GM11168 (cell line): ENCODE data around the gene WDR82.
"Not testable (repeated sequence)": the region's sequence is repeated elsewhere in the genome, so short reads cannot be mapped to it uniquely, and the experiment has no call there.

Experiments
- in situ Hi-C: fragments of 300-500 bp; cut with MboI; formaldehyde crosslinking; loops from one replicate; pipeline ENCODE4 v1.12.0; 2022; ENCODE audit warnings: low sequenced_read_pairs; ENCODE audit not compliant: unreplicated experiment

Gene WDR82

GRCh38 chr3:52290596-52291507, 12.4 kb upstream of the WDR82 start:
- in situ Hi-C loops: loop anchor here (10.0 kb wide), 1 partner anchor 54 kb away; no protein-coding TSS in a partner anchor

GRCh38 chr3:52289747-52290595, 11.5 kb upstream of the WDR82 start:
- in situ Hi-C loops: loop anchor here (10.0 kb wide), 1 partner anchor 55 kb away; no protein-coding TSS in a partner anchor

- in situ Hi-C loops: no loop called here
Measured at GRCh38 chr3:52289338-52289746, 10.9 kb upstream of the WDR82 start.

- in situ Hi-C loops: no loop called here
Measured at GRCh38 chr3:52288674-52289073, 10.2 kb upstream of the WDR82 start.

- in situ Hi-C loops: no loop called here
Measured at GRCh38 chr3:52286777-52287110, 8.3 kb upstream of the WDR82 start.

GRCh38 chr3:52284051-52284450, 5.6 kb upstream of the WDR82 start:
- in situ Hi-C loops: not testable (repeated sequence)

- in situ Hi-C loops: no loop called here
Measured at GRCh38 chr3:52283306-52283705, 4.9 kb upstream of the WDR82 start.

GRCh38 chr3:52281981-52282801, 3.7 kb upstream of the WDR82 start:
- in situ Hi-C loops: no loop called here

GRCh38 chr3:52280050-52280461, 1.6 kb upstream of the WDR82 start:
- in situ Hi-C loops: no loop called here

GRCh38 chr3:52279596-52279995, 1.1 kb upstream of the WDR82 start:
- in situ Hi-C loops: no loop called here

- in situ Hi-C loops: no loop called here
Measured at GRCh38 chr3:52277972-52278509, 408 bp downstream of the WDR82 start.

GRCh38 chr3:52277071-52277964, 1.1 kb downstream of the WDR82 start:
- in situ Hi-C loops: no loop called here

- in situ Hi-C loops: not testable (repeated sequence)
Measured at GRCh38 chr3:52274781-52275180, 3.7 kb downstream of the WDR82 start.

GRCh38 chr3:52272831-52273230, 5.6 kb downstream of the WDR82 start:
- in situ Hi-C loops: no loop called here

- in situ Hi-C loops: not testable (repeated sequence)
Measured at GRCh38 chr3:52272172-52272571, 6.3 kb downstream of the WDR82 start.

GRCh38 chr3:52270252-52270754, 8.1 kb downstream of the WDR82 start:
- in situ Hi-C loops: no loop called here

- in situ Hi-C loops: no loop called here
Measured at GRCh38 chr3:52269776-52270175, 8.7 kb downstream of the WDR82 start.

- in situ Hi-C loops: no loop called here
Measured at GRCh38 chr3:52268036-52268435, 10.4 kb downstream of the WDR82 start.

- in situ Hi-C loops: no loop called here
Measured at GRCh38 chr3:52265387-52265786, 13.1 kb downstream of the WDR82 start.
